B cell (primary cell): Measurements from ENCODE around the gene GGNBP2.

ENCODE experiments used
- CTCF ChIP-seq: fragments of 200-600 bp; IDR thresholded peaks from one replicate; pipeline ENCODE4 v1.8.0; 2022; ENCODE audit warnings: antibody characterized with exemption, mild to moderate bottlenecking
- EZH2 ChIP-seq: IDR thresholded peaks from 2 replicates; pipeline ENCODE4 v1.6.1; 2012; ENCODE audit warnings: borderline replicate concordance, low read depth, mild to moderate bottlenecking, moderate library complexity, low read length; ENCODE audit not compliant: insufficient read depth, poor library complexity, severe bottlenecking

- TF ChIP-seq CTCF (no peak), EZH2 (no peak)
Measured at GRCh38 chr17:36611345-36612072, 66.8 kb downstream of the GGNBP2 start.
